IMR-90 (cell line): ENCODE data around the gene KRT9.

Experiments
- BHLHE40 ChIP-seq: fragments of 150-350 bp; IDR thresholded peaks from 2 replicates; pipeline ENCODE4 v1.6.1; 2016; ENCODE audit warnings: mild to moderate bottlenecking, low read depth, low read length
- MXI1 ChIP-seq: IDR thresholded peaks from 2 replicates; pipeline ENCODE4 v1.6.1; 2012; ENCODE audit warnings: low read depth, mild to moderate bottlenecking, low read length, moderate library complexity, borderline replicate concordance
- POLR2A ChIP-seq: IDR thresholded peaks from 2 replicates; pipeline ENCODE4 v1.6.1; 2012; ENCODE audit warnings: mild to moderate bottlenecking, low read depth, low read length
- RAD21 ChIP-seq: IDR thresholded peaks from 2 replicates; pipeline ENCODE4 v1.6.1; 2012; ENCODE audit warnings: low read length, improper control_type of control experiment
- RCOR1 ChIP-seq: IDR thresholded peaks from 2 replicates; pipeline ENCODE4 v1.6.1; 2012; ENCODE audit warnings: mild to moderate bottlenecking, low read length, improper control_type of control experiment; ENCODE audit not compliant: insufficient replicate concordance
- TF ChIP-seq, protein P1 (sequence below): conservative IDR thresholded peaks from 2 replicates; pipeline ENCODE4 v1.5.1; 2012; ENCODE audit warnings: mild to moderate bottlenecking, low read depth, low read length, improper control_type of control experiment

DNA sequence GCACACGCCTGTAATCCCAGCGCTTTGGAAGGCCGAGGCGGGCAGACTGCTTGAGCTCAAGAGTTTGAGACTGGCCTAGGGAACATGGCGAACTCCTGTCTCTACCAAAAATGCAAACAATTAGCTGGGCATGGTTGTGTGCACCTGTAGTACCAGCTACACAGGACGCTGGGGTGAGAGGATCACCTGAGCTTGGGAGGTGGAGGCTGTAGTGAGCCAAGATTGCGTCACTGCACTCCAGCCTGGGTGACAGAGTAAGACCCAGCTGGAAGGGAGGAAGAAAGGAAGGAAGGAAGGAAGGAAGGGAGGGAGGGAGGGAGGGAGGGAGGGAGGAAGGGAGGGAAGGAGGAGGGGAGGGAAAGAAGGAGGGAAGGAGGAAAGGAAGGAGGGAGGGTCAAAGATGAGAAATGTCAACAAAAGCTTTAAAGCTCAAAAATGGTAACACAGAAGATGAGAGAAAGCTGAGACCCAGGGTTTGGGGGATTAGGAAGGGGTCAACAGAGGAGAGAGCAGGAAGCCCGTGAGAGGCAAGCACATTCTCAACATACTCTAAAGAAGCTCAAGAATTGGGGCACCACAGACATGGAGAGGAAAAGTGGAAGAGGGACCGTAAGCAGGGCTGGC lies 38.8 kb downstream of the KRT9 start:
- no peak for TF ChIP-seq BHLHE40
- TF ChIP-seq, protein P1, sequence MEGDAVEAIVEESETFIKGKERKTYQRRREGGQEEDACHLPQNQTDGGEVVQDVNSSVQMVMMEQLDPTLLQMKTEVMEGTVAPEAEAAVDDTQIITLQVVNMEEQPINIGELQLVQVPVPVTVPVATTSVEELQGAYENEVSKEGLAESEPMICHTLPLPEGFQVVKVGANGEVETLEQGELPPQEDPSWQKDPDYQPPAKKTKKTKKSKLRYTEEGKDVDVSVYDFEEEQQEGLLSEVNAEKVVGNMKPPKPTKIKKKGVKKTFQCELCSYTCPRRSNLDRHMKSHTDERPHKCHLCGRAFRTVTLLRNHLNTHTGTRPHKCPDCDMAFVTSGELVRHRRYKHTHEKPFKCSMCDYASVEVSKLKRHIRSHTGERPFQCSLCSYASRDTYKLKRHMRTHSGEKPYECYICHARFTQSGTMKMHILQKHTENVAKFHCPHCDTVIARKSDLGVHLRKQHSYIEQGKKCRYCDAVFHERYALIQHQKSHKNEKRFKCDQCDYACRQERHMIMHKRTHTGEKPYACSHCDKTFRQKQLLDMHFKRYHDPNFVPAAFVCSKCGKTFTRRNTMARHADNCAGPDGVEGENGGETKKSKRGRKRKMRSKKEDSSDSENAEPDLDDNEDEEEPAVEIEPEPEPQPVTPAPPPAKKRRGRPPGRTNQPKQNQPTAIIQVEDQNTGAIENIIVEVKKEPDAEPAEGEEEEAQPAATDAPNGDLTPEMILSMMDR, result no peak
- no peak for TF ChIP-seq POLR2A
- TF ChIP-seq RCOR1, result no peak
- no peak for TF ChIP-seq MXI1
- no peak for TF ChIP-seq RAD21
